ENCODE data around the gene KDM2A. TPM values are rescaled to one million over a fixed set of nuclear protein-coding genes. Genes with fewer than 3 reads are reported as not detected.
A peak's percentile ranks its signal among the peaks of the same experiment; 100 is the strongest.

Gene KDM2A
- total RNA-seq, 1 experiment from 2014 or later, result 50.4 TPM

DNA sequence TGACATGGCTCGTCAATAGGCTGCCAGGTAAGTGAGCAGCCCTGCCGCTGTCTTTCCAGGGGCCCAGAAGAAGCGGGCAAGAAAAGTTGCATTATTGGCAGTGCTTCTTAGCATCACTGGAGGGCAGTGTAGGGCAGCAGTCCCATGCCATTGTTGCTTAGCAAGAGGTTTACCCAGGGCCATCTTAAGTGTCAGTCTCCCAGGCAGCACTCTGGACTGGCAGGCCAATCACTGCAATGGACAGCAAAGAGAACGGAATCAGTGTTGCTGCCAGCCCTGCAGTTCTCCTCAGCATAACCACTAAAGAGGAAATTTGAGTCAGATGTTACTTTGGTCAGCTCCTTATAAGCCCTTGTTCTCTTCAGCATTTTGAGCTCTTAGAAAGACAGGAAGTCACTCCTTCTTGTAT lies 133.8 kb downstream of the KDM2A start:
- intact Hi-C loops (cut with micrococcal nuclease), result no loop called here
- RAD21 ChIA-PET (ENCODE audit: low non-redundant PET in 1 of 2, low total read pairs in 2 of 2, uncharacterized antibody in 2 of 2, unreplicated experiment in 2 of 2), result no interaction called here
- Histone ChIP-seq H4K20me1 (ENCODE audit: insufficient read depth) (no peaks in the 10 kb centered on the region), H3K9me3 (ENCODE audit: control insufficient read depth in 1 of 2, insufficient read depth in 1 of 2, low read depth in 1 of 2, low read length in 2 of 2) (no peaks in the 10 kb centered on the region), H2AFZ (ENCODE audit: low read depth, low read length, poor library complexity, severe bottlenecking) (no peak overlapping the region), H3K4me2 (ENCODE audit: low read length) (no peak overlapping the region), H3K4me1 (ENCODE audit: control insufficient read depth in 1 of 2, insufficient read depth in 2 of 2, low read length in 2 of 2) (peaks cover 12 to 15% of the 10 kb centered on the region in 2 experiments), H3K27me3 (ENCODE audit: insufficient read depth, low read length) (no peaks in the 10 kb centered on the region), H3K79me2 (ENCODE audit: insufficient read depth, low read length) (peaks cover 25% of the 10 kb centered on the region; the same call in 1 of the 2 replicates), H3K4me3 (replicated peaks in 1 of 2; ENCODE audit: low read depth in 1 of 2, low read length in 2 of 2) (no peak overlapping the region), H3K9ac (ENCODE audit: low read length) (no peak overlapping the region), H3K27ac (ENCODE audit: low read depth, low read length) (no peak overlapping the region), H3K36me3 (ENCODE audit: control insufficient read depth in 1 of 2, insufficient read depth in 2 of 2, low read length in 2 of 2) (peaks cover 59 to 79% of the 10 kb centered on the region in 2 experiments), H3K9me2 (ENCODE audit: insufficient read depth) (no peaks in the 10 kb centered on the region)
- ATAC-seq (peak; percentile 78), DNase-seq (ENCODE audit: low read depth, low spot score) (no peak)
- no TSS peak for BruUV-seq (replicated peaks)
- CTCF ChIA-PET, result interaction anchor here (1.0 to 1.7 kb wide), 4 partner anchors 9 to 130 kb away, joined by 3 to 4 read pairs (median 3); no protein-coding TSS in a partner anchor
- no peak for TF ChIP-seq SIN3A (IDR thresholded peaks at IDR 0.05; ENCODE audit: low read depth)
- TF ChIP-seq RAD21 (IDR thresholded peaks at IDR 0.05; ENCODE audit: low read depth), result peak; percentile 54
- TF ChIP-seq, protein P1, sequence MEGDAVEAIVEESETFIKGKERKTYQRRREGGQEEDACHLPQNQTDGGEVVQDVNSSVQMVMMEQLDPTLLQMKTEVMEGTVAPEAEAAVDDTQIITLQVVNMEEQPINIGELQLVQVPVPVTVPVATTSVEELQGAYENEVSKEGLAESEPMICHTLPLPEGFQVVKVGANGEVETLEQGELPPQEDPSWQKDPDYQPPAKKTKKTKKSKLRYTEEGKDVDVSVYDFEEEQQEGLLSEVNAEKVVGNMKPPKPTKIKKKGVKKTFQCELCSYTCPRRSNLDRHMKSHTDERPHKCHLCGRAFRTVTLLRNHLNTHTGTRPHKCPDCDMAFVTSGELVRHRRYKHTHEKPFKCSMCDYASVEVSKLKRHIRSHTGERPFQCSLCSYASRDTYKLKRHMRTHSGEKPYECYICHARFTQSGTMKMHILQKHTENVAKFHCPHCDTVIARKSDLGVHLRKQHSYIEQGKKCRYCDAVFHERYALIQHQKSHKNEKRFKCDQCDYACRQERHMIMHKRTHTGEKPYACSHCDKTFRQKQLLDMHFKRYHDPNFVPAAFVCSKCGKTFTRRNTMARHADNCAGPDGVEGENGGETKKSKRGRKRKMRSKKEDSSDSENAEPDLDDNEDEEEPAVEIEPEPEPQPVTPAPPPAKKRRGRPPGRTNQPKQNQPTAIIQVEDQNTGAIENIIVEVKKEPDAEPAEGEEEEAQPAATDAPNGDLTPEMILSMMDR (IDR thresholded peaks at IDR 0.05 in 2 of 3, conservative IDR thresholded peaks at IDR 0.05 in 1 of 3; ENCODE audit: borderline replicate concordance in 1 of 3, insufficient read depth in 1 of 3, low read depth in 2 of 3, low read length in 2 of 3), result peak; percentile 19 to 58 (median 52); a peak in 4 of 6 replicates
- TF ChIP-seq ZFX (IDR thresholded peaks at IDR 0.05), result no peak
- no peak for TF ChIP-seq POLR2AphosphoS5 (IDR thresholded peaks at IDR 0.05; ENCODE audit: low read depth, low read length)
- TF ChIP-seq SRF (IDR thresholded peaks at IDR 0.05; ENCODE audit: low read depth), result no peak
- POLR2A ChIA-PET, result interaction anchor here (1.2 kb wide), 1 partner anchor 13 kb away, joined by 3 read pairs; no protein-coding TSS in a partner anchor

All from HCT116 (cell line).